DOHH2 (cell line): ENCODE measurements around the gene SCAMP5.

ENCODE experiments used
- H3F3A ChIP-seq: fragments of 200-600 bp; sonication (generic), shearing (Covaris generic); 2 replicates; pipeline ENCODE4 v1.6.0; 2016; ENCODE audit warnings: antibody characterized with exemption, mild to moderate bottlenecking; ENCODE audit not compliant: control insufficient read depth, insufficient read depth
- H3K27ac ChIP-seq: fragments of 200-600 bp; sonication (generic); 2 replicates; pipeline ENCODE4 v1.5.1; 2014; ENCODE audit warnings: low read depth, mild to moderate bottlenecking, low read length, moderate library complexity
- H3K27me3 ChIP-seq: fragments of 200-600 bp; sonication (generic); 2 replicates; pipeline ENCODE4 v1.6.1; 2014; ENCODE audit warnings: mild to moderate bottlenecking, low read length, mixed read lengths; ENCODE audit not compliant: control insufficient read depth
- H3K36me3 ChIP-seq: fragments of 200-600 bp; sonication (generic); 2 replicates; pipeline ENCODE4 v1.6.1; 2014; ENCODE audit warnings: mild to moderate bottlenecking, low read length, moderate library complexity, mixed read lengths; ENCODE audit not compliant: control insufficient read depth
- H3K4me1 ChIP-seq: fragments of 200-600 bp; sonication (generic); 2 replicates; pipeline ENCODE4 v1.6.1; 2014; ENCODE audit warnings: mild to moderate bottlenecking, low read length, mixed read lengths; ENCODE audit not compliant: control insufficient read depth
- H3K4me2 ChIP-seq: fragments of 200-600 bp; sonication (generic); 2 replicates; pipeline ENCODE4 v1.6.0; 2014; ENCODE audit warnings: mild to moderate bottlenecking, low read length, moderate library complexity
- H3K4me3 ChIP-seq: fragments of 200-600 bp; sonication (generic); 2 replicates; pipeline ENCODE4 v1.5.1; 2014; ENCODE audit warnings: mild to moderate bottlenecking, low read length, mixed read lengths
- H3K79me2 ChIP-seq: fragments of 200-600 bp; sonication (generic); 2 replicates; pipeline ENCODE4 v1.6.1; 2014; ENCODE audit warnings: mild to moderate bottlenecking, low read length, mixed read lengths; ENCODE audit not compliant: control insufficient read depth
- H3K9me2 ChIP-seq: fragments of 200-600 bp; sonication (generic); replicated peaks from 2 replicates; pipeline ENCODE4 v1.6.1; 2014; ENCODE audit warnings: mild to moderate bottlenecking, low read length, mixed read lengths; ENCODE audit not compliant: control insufficient read depth
- H3K9me3 ChIP-seq: fragments of 200-600 bp; sonication (generic); 2 replicates; pipeline ENCODE4 v1.6.1; 2014; ENCODE audit warnings: antibody characterized with exemption, low read length, mixed read lengths; ENCODE audit not compliant: control insufficient read depth, insufficient read depth
- H4K20me1 ChIP-seq: fragments of 200-600 bp; sonication (generic); 2 replicates; pipeline ENCODE4 v1.6.0; 2014; ENCODE audit warnings: low read depth, mild to moderate bottlenecking, antibody characterized with exemption, low read length, moderate library complexity; ENCODE audit not compliant: control insufficient read depth, insufficient read depth
- EZH2phosphoT487 ChIP-seq: fragments of 200-600 bp; sonication (generic); IDR thresholded peaks from 2 replicates; pipeline ENCODE4 v1.6.1; 2017; ENCODE audit warnings: borderline replicate concordance, mild to moderate bottlenecking, antibody characterized with exemption, low read length, moderate library complexity, mixed read lengths
- TF ChIP-seq, protein P1 (sequence below): fragments of 200-600 bp; sonication (generic); IDR thresholded peaks from one replicate; pipeline ENCODE4 v1.5.1; 2014; ENCODE audit warnings: antibody characterized with exemption, mild to moderate bottlenecking, low read depth, low read length; ENCODE audit not compliant: poor library complexity, severe bottlenecking

Gene SCAMP5

DNA sequence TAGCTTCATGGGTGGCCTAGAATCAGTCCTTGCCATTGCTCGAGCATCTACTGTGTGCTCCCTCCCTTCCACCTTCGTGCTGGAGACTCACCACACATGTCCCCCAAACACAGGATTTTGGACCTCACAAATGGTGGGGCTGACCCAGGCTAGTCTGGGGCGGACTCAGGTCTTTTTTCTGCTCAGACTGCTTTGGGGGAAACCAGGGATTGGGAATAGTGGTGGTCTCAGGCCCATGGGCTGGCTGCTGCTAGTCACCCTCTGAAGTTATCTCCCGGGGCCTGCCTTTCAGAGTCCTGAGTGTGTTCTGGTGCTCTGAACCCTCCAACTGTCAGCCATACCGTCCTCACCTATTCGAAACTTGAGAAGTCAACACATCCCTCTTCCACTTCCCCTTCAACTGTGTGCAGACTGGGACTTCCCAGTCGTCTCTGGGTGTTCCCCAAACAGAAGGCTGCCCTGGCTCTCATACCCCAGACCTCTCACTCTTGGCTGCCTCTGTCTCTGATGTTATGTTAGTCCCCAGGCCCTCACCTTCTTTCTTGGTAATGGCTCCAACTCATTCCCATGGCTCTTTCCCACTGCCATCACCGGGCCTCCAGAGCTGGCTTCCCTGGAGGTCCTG, 74.0 kb downstream of the SCAMP5 start:
- Histone ChIP-seq H3K4me3 (no peak overlapping the region), H3K9me2 (no peaks in the 10 kb centered on the region), H4K20me1 (no peaks in the 10 kb centered on the region), H3F3A (no peaks in the 10 kb centered on the region), H3K79me2 (no peaks in the 10 kb centered on the region), H3K4me2 (peak overlapping the region; percentile 41), H3K9me3 (no peaks in the 10 kb centered on the region), H3K36me3 (no peaks in the 10 kb centered on the region), H3K27me3 (no peaks in the 10 kb centered on the region), H3K27ac (0 out of 2 replicates have a peak overlapping the region, but pooled peaks have one; percentile 7), H3K4me1 (peaks cover 19% of the 10 kb centered on the region)
- TF ChIP-seq EZH2phosphoT487, result no peak
- TF ChIP-seq, protein P1, sequence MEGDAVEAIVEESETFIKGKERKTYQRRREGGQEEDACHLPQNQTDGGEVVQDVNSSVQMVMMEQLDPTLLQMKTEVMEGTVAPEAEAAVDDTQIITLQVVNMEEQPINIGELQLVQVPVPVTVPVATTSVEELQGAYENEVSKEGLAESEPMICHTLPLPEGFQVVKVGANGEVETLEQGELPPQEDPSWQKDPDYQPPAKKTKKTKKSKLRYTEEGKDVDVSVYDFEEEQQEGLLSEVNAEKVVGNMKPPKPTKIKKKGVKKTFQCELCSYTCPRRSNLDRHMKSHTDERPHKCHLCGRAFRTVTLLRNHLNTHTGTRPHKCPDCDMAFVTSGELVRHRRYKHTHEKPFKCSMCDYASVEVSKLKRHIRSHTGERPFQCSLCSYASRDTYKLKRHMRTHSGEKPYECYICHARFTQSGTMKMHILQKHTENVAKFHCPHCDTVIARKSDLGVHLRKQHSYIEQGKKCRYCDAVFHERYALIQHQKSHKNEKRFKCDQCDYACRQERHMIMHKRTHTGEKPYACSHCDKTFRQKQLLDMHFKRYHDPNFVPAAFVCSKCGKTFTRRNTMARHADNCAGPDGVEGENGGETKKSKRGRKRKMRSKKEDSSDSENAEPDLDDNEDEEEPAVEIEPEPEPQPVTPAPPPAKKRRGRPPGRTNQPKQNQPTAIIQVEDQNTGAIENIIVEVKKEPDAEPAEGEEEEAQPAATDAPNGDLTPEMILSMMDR, result no peak

DNA sequence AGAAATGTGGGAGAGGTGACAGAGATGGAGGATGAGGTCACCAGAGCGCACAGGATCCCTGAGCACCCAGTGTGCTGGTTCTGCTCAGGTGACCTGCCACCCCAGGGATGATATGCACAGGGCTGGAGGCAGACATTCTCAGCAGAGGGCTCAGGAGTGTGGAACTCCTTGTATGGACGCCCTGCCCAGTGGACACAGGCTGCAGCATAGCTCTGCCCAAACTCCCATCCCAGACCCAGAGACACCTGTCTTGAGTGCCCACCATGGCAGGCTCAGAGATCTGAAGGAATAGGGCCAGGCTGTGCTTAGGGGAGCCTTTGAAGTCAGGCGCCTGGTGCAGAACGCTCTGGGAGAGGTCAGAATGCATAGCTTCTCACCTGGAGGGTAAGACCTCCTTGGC, 75.3 kb downstream of the SCAMP5 start:
- no peak overlapping the region for H3K4me2 ChIP-seq
- H3K36me3 ChIP-seq, result no peaks in the 10 kb centered on the region
- no peaks in the 10 kb centered on the region for H4K20me1 ChIP-seq
- H3K4me3 ChIP-seq, result no peak overlapping the region
- H3K9me3 ChIP-seq, result peaks cover 5% of the 10 kb centered on the region
- TF ChIP-seq, protein P1, result no peak
- TF ChIP-seq EZH2phosphoT487, result no peak
- no peaks in the 10 kb centered on the region for H3F3A ChIP-seq
- H3K79me2 ChIP-seq, result no peaks in the 10 kb centered on the region
- no peaks in the 10 kb centered on the region for H3K27me3 ChIP-seq
- no peaks in the 10 kb centered on the region for H3K9me2 ChIP-seq
- peaks cover 19% of the 10 kb centered on the region for H3K4me1 ChIP-seq
- no peak overlapping the region for H3K27ac ChIP-seq
